K562 (cell line): ENCODE data around the gene ARHGAP4. TPM values are rescaled to one million over a fixed set of nuclear protein-coding genes. Genes with fewer than 3 reads are reported as not detected.

ENCODE experiments used
- CBFA2T2 ChIP-seq: fragments of 450-650 bp; conservative IDR thresholded peaks from 2 replicates; pipeline ENCODE4 v1.6.1; 2017; ENCODE audit warnings: mild to moderate bottlenecking
- CHD1 ChIP-seq: fragments of 200-600 bp; sonication (generic); IDR thresholded peaks from one replicate; pipeline ENCODE4 v1.6.1; 2012; ENCODE audit warnings: mild to moderate bottlenecking, moderate library complexity, low read length, inconsistent platforms
- KDM2B ChIP-seq: fragments of 250-450 bp; sonication (Bioruptor Pico); IDR thresholded peaks from 2 replicates; pipeline ENCODE4 v1.8.0; 2021; ENCODE audit warnings: mild to moderate bottlenecking, moderate library complexity
- NR3C1 ChIP-seq: sonication (generic); formaldehyde crosslinking; IDR thresholded peaks from 2 replicates; pipeline ENCODE4 v1.8.1; 2022; ENCODE audit warnings: missing genetic modification reagents
- TAF15 ChIP-seq: fragments of 200-400 bp; formaldehyde crosslinking; IDR thresholded peaks from 2 replicates; pipeline ENCODE4 v1.6.1; 2017; ENCODE audit warnings: mild to moderate bottlenecking, low read depth, low read length, moderate library complexity
- TRIM28 ChIP-seq: fragments of 450-650 bp; IDR thresholded peaks from 2 replicates; pipeline ENCODE4 v1.6.1; 2017
- ZNF146 ChIP-seq: IDR thresholded peaks from one replicate; pipeline ENCODE4 v1.6.1; 2018; ENCODE audit warnings: missing compliant biosample characterization; ENCODE audit not compliant: unreplicated experiment
- polyA plus RNA-seq, 8 experiments: library from polyadenylated mRNA; depleted of rRNA in 4 of 8; stranded (reverse) in 5 of 8; unstranded in 3 of 8; fragments of >200 nt; fragmentation: Nextera tagmentation in 2 of 8; fragmentation: Illumina TruSeq in 1 of 8; extraction: Ambion mirVana in 2 of 8; extraction: Trizol in 1 of 8; gene quantifications; 2 replicates each; pipeline versions ENCODE4 v1.2.1 to v1.2.3, GENCODE V29; 2011 to 2014; ENCODE audit warnings: inconsistent platforms in 1 of 8, missing spikeins in 1 of 8
- total RNA-seq, 7 experiments: library from RNA; depleted of rRNA in 6 of 7; stranded (reverse); fragments of >200 nt in 6 of 7; fragmentation: Illumina TruSeq in 2 of 7; extraction: Trizol in 2 of 7; gene quantifications; 2 replicates each; pipeline versions ENCODE4 v1.2.1 to v1.2.3, GENCODE V29; 2011 to 2021; ENCODE audit warnings: low replicate concordance in 1 of 7
- TF ChIP-seq, protein P1 (sequence below): fragments of 250-450 bp; sonication (Bioruptor Pico); IDR thresholded peaks from 2 replicates; pipeline ENCODE4 v1.8.0; 2022; ENCODE audit warnings: inconsistent platforms, mild to moderate bottlenecking, moderate library complexity, borderline replicate concordance
- TF ChIP-seq, protein P2 (sequence below): sonication (generic); formaldehyde crosslinking; IDR thresholded peaks from 2 replicates; pipeline ENCODE4 v1.4.0; 2020; ENCODE audit warnings: mild to moderate bottlenecking, missing genetic modification reagents
- TF ChIP-seq, protein P3 (sequence below): fragments of 450-650 bp; IDR thresholded peaks from 2 replicates; pipeline ENCODE4 v1.6.1; 2014; ENCODE audit warnings: low read depth, mild to moderate bottlenecking, moderate library complexity, borderline replicate concordance
- TF ChIP-seq, protein P4 (sequence below): fragments of 450-650 bp; formaldehyde crosslinking; conservative IDR thresholded peaks from 2 replicates; pipeline ENCODE4 v1.4.0; 2022; ENCODE audit warnings: mild to moderate bottlenecking, missing genetic modification characterization
- TF ChIP-seq, protein P5 (sequence below): IDR thresholded peaks from 2 replicates; pipeline ENCODE4 v1.6.1; 2011; ENCODE audit not compliant: insufficient read length; ENCODE audit errors: extremely low read depth

Gene ARHGAP4
- total and polyA plus RNA-seq, 9 of the 15 experiments (the other 6 are each of a cell fraction or from before 2014, with no cell fraction given) = 0.30 to 81.8 (median 13.5) TPM

DNA sequence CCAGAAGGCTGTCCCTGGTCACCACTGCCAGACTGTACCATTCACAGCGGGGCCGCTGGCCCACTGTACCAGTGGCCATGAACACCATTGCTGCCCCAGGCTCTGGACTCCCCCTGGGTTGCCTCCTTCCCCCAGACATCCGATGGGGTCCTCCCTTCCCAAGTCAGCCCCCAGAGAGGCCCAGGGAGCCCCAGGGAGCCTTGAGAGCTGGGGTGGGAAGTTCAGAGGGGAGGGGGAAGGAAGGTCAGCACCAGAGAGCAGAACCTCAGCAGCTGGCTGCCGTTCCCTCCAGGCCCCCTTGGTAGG lies 441 bp upstream of the ARHGAP4 start (continued):
- TF ChIP-seq, protein P1, sequence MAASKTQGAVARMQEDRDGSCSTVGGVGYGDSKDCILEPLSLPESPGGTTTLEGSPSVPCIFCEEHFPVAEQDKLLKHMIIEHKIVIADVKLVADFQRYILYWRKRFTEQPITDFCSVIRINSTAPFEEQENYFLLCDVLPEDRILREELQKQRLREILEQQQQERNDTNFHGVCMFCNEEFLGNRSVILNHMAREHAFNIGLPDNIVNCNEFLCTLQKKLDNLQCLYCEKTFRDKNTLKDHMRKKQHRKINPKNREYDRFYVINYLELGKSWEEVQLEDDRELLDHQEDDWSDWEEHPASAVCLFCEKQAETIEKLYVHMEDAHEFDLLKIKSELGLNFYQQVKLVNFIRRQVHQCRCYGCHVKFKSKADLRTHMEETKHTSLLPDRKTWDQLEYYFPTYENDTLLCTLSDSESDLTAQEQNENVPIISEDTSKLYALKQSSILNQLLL (CRISPR knock-in tag) = no peak
- no peak for TF ChIP-seq ZNF146 (CRISPR knock-in tag)
- TF ChIP-seq, protein P2, sequence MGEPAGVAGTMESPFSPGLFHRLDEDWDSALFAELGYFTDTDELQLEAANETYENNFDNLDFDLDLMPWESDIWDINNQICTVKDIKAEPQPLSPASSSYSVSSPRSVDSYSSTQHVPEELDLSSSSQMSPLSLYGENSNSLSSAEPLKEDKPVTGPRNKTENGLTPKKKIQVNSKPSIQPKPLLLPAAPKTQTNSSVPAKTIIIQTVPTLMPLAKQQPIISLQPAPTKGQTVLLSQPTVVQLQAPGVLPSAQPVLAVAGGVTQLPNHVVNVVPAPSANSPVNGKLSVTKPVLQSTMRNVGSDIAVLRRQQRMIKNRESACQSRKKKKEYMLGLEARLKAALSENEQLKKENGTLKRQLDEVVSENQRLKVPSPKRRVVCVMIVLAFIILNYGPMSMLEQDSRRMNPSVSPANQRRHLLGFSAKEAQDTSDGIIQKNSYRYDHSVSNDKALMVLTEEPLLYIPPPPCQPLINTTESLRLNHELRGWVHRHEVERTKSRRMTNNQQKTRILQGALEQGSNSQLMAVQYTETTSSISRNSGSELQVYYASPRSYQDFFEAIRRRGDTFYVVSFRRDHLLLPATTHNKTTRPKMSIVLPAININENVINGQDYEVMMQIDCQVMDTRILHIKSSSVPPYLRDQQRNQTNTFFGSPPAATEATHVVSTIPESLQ (CRISPR knock-in tag) = no peak
- TF ChIP-seq TAF15 = 0 out of 2 replicates have a peak, but pooled peaks have one; percentile 2
- TF ChIP-seq, protein P3, sequence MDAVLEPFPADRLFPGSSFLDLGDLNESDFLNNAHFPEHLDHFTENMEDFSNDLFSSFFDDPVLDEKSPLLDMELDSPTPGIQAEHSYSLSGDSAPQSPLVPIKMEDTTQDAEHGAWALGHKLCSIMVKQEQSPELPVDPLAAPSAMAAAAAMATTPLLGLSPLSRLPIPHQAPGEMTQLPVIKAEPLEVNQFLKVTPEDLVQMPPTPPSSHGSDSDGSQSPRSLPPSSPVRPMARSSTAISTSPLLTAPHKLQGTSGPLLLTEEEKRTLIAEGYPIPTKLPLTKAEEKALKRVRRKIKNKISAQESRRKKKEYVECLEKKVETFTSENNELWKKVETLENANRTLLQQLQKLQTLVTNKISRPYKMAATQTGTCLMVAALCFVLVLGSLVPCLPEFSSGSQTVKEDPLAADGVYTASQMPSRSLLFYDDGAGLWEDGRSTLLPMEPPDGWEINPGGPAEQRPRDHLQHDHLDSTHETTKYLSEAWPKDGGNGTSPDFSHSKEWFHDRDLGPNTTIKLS = no peak
- no peak; the same call in 1 of the 2 replicates for TF ChIP-seq TRIM28
- TF ChIP-seq CBFA2T2 = no peak
- TF ChIP-seq CHD1 = no peak
- TF ChIP-seq KDM2B = no peak
- TF ChIP-seq, protein P4, sequence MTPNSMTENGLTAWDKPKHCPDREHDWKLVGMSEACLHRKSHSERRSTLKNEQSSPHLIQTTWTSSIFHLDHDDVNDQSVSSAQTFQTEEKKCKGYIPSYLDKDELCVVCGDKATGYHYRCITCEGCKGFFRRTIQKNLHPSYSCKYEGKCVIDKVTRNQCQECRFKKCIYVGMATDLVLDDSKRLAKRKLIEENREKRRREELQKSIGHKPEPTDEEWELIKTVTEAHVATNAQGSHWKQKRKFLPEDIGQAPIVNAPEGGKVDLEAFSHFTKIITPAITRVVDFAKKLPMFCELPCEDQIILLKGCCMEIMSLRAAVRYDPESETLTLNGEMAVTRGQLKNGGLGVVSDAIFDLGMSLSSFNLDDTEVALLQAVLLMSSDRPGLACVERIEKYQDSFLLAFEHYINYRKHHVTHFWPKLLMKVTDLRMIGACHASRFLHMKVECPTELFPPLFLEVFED (CRISPR knock-in tag) = 0 out of 2 replicates have a peak, but pooled peaks have one; percentile 12
- TF ChIP-seq, protein P5, sequence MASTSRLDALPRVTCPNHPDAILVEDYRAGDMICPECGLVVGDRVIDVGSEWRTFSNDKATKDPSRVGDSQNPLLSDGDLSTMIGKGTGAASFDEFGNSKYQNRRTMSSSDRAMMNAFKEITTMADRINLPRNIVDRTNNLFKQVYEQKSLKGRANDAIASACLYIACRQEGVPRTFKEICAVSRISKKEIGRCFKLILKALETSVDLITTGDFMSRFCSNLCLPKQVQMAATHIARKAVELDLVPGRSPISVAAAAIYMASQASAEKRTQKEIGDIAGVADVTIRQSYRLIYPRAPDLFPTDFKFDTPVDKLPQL = no peak
- TF ChIP-seq NR3C1 (CRISPR knock-in tag) = no peak
